Hindlimb muscle (tissue), 1 donor: ENCODE measurements around the gene CFAP299. TPM values are rescaled to one million over a fixed set of nuclear protein-coding genes. Genes with fewer than 3 reads are reported as not detected.

ENCODE experiments used
- DNase-seq: peaks from one replicate; pipeline ENCODE4 v3.0.0-alpha.2; 2013
- polyA plus RNA-seq: library from polyadenylated mRNA; unstranded; fragments of 120-200 nt; gene quantifications from one replicate; pipeline ENCODE4 v1.2.1, GENCODE V29; 2013; ENCODE audit not compliant: insufficient read length

Gene CFAP299
- polyA plus RNA-seq, 1 donor: 0.32 TPM

- DNase-seq: no peak
These were observed 117.2 kb downstream of the CFAP299 start for GRCh38 chr4:80452768-80453167.

- DNase-seq: no peak
These were observed 118.5 kb downstream of the CFAP299 start for GRCh38 chr4:80454040-80454439.

- no peak for DNase-seq
These were observed 119.0 kb downstream of the CFAP299 start for GRCh38 chr4:80454556-80454955.

GRCh38 chr4:80459918-80460473, 124.5 kb downstream of the CFAP299 start:
- DNase-seq: no peak

- DNase-seq: no peak
These were observed 125.9 kb downstream of the CFAP299 start for GRCh38 chr4:80461412-80461811.

- no peak for DNase-seq
These were observed 127.1 kb downstream of the CFAP299 start for GRCh38 chr4:80462621-80463091.

- no peak for DNase-seq
These were observed 128.0 kb downstream of the CFAP299 start for GRCh38 chr4:80463509-80463908.

GRCh38 chr4:80465238-80465637, 129.7 kb downstream of the CFAP299 start:
- DNase-seq: no peak

- DNase-seq: no peak
These were observed 130.2 kb downstream of the CFAP299 start for GRCh38 chr4:80465736-80466135.

- DNase-seq: no peak
These were observed 131.1 kb downstream of the CFAP299 start for GRCh38 chr4:80466618-80467017.

- peak; percentile 8 for DNase-seq
These were observed 136.2 kb downstream of the CFAP299 start for GRCh38 chr4:80471756-80472155.

- DNase-seq: no peak
These were observed 139.7 kb downstream of the CFAP299 start for GRCh38 chr4:80475236-80475635.

- DNase-seq: no peak
These were observed 140.3 kb downstream of the CFAP299 start for GRCh38 chr4:80475798-80476197.

GRCh38 chr4:80484712-80485111, 149.2 kb downstream of the CFAP299 start:
- DNase-seq: no peak

GRCh38 chr4:80486603-80487002, 151.1 kb downstream of the CFAP299 start:
- DNase-seq: no peak

GRCh38 chr4:80489798-80490197, 154.3 kb downstream of the CFAP299 start:
- no peak for DNase-seq

- no peak for DNase-seq
These were observed 157.2 kb downstream of the CFAP299 start for GRCh38 chr4:80492761-80493160.

GRCh38 chr4:80495865-80496264, 160.3 kb downstream of the CFAP299 start:
- no peak for DNase-seq

GRCh38 chr4:80498725-80499124, 163.2 kb downstream of the CFAP299 start:
- DNase-seq: no peak

- no peak for DNase-seq
These were observed 165.1 kb downstream of the CFAP299 start for GRCh38 chr4:80500613-80501012.

GRCh38 chr4:80507077-80507476, 171.5 kb downstream of the CFAP299 start:
- DNase-seq: no peak

- no peak for DNase-seq
These were observed 172.0 kb downstream of the CFAP299 start for GRCh38 chr4:80507507-80507906.

GRCh38 chr4:80515496-80515895, 180.0 kb downstream of the CFAP299 start:
- DNase-seq: no peak

GRCh38 chr4:80521438-80521837, 185.9 kb downstream of the CFAP299 start:
- DNase-seq: no peak

GRCh38 chr4:80526697-80527096, 191.2 kb downstream of the CFAP299 start:
- no peak for DNase-seq
